ENCODE measurements around the gene NCK1. TPM values are rescaled to one million over a fixed set of nuclear protein-coding genes. Genes with fewer than 3 reads are reported as not detected.
"Not testable (repeated sequence)": the region's sequence is repeated elsewhere in the genome, so short reads cannot be mapped to it uniquely, and the experiment has no call there.

The NCK1 gene
- total RNA-seq, 1 donor: 66.1 TPM

- no peak for DNase-seq (ENCODE audit: low read depth)
- TF ChIP-seq CTCF (IDR thresholded peaks at IDR 0.05; ENCODE audit: insufficient read depth, low read depth, low read length): no peak
- no peak overlapping the region for H3K4me3 ChIP-seq (ENCODE audit: low read depth, low read length)
Observed at GRCh38 chr3:136979684-136980083, 117.7 kb downstream of the NCK1 start.

- DNase-seq (ENCODE audit: low read depth): peak; percentile 27
- H3K4me3 ChIP-seq (ENCODE audit: low read depth, low read length): no peak overlapping the region
- no peak for TF ChIP-seq CTCF (IDR thresholded peaks at IDR 0.05; ENCODE audit: insufficient read depth, low read depth, low read length)
Observed at GRCh38 chr3:136982033-136982432, 120.0 kb downstream of the NCK1 start.

GRCh38 chr3:136982520-136983138 lies 120.6 kb downstream of the NCK1 start:
- peak; percentile 91 for DNase-seq (ENCODE audit: low read depth)
- no peak overlapping the region for H3K4me3 ChIP-seq (ENCODE audit: low read depth, low read length)
- no peak for TF ChIP-seq CTCF (IDR thresholded peaks at IDR 0.05; ENCODE audit: insufficient read depth, low read depth, low read length)

GRCh38 chr3:136984837-136985236 lies 122.8 kb downstream of the NCK1 start:
- TF ChIP-seq CTCF (IDR thresholded peaks at IDR 0.05; ENCODE audit: insufficient read depth, low read depth, low read length): no peak
- no peak overlapping the region for H3K4me3 ChIP-seq (ENCODE audit: low read depth, low read length)
- DNase-seq (ENCODE audit: low read depth): peak; percentile 98

DNA sequence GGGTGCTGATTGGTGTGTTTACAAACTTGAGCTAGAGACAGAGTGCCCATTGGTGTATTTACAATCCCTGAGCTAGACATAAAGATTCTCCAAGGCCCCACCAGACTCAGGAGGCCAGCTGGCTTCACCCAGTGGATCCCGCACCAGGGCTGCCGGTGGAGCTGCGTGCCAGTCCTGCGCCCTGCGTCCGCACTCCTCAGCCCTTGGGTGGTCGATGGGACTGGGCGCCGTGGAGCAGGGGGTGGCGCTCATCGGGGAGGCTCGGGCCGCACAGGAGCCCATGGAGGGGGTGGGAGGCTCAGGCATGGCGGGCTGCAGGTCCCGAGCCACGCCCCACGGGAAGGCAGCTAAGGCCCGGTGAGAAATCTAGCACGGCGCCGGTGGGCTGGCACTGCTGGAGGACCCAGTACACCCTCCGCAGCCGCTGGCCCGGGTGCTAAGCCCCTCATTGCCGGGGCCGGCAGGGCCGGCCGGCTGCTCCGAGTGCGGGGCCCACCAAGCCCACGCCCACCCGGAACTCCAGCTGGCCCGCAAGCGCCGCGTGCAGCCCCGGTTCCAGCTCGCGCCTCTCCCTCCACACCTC lies 125.5 kb downstream of the NCK1 start:
- not testable (repeated sequence) for H3K4me3 ChIP-seq (ENCODE audit: low read depth, low read length); DNase-seq (ENCODE audit: low read depth)

- DNase-seq (ENCODE audit: low read depth): peak; percentile 14
- no peak overlapping the region for H3K4me3 ChIP-seq (ENCODE audit: low read depth, low read length)
- no peak for TF ChIP-seq CTCF (IDR thresholded peaks at IDR 0.05; ENCODE audit: insufficient read depth, low read depth, low read length)
Observed at GRCh38 chr3:136988651-136989050, 126.6 kb downstream of the NCK1 start.

DNA sequence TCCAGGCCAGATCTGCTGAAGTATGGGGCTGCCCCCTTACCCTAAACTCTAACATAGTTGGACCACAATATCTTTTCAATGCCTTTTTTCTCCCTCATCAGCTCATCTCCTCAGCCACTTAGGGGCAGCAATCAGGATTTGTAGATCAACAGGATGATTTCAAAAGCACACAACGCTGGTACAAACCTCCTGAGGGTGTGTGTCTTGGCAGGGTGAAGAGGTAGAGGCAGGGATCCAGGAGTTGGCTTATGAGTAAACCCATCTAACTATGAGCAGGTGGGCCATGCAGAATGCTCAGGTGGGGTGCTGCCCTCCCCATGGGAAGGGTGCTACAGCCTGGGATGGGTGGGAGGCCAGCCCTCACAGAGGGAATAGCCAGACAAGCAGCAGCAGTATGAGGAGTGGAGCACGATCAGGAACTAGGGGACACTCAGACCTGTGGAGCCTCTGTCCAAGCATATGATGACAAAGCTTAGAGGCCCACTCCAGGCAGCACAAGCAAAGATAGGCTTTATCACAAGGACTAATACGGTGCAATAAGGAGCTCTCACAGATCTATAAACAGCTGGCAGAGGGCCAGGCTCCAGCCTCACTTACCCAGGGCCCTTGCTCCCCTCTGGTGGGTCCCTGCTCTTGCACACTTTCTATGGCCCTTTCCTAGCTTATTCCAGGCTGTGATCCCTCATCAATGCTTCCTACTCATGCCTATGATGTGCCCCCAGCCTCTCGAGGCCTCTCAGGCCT lies 127.9 kb downstream of the NCK1 start:
- no peak for DNase-seq (ENCODE audit: low read depth)
- no peak overlapping the region for H3K4me3 ChIP-seq (ENCODE audit: low read depth, low read length)
- no peak for TF ChIP-seq CTCF (IDR thresholded peaks at IDR 0.05; ENCODE audit: insufficient read depth, low read depth, low read length)
